ENCODE measurements around the gene ZNF654. TPM values are rescaled to one million over a fixed set of nuclear protein-coding genes. Genes with fewer than 3 reads are reported as not detected.
A peak's percentile ranks its signal among the peaks of the same experiment; 100 is the strongest.

The ZNF654 gene
- polyA plus RNA-seq, 1 donor (not counting 4 experiments of a cell fraction or from before 2014, with no cell fraction given), result 8.2 TPM

- Histone ChIP-seq H3K79me2 (ENCODE audit: control insufficient read depth, insufficient read depth, low read length) (peaks cover 63% of the 10 kb centered on the region), H3K27me3 (ENCODE audit: control insufficient read depth, extremely low read depth, insufficient read depth, low read length) (no peaks in the 10 kb centered on the region), H2AFZ (ENCODE audit: control insufficient read depth, low read length) (peak overlapping the region; percentile 85), H3K9ac (ENCODE audit: control insufficient read depth, extremely low read depth, insufficient read depth, low read length) (peak overlapping the region; percentile 92), H3K27ac (ENCODE audit: control insufficient read depth, insufficient read depth, low read length) (peak overlapping the region; percentile 80), H4K20me1 (ENCODE audit: control insufficient read depth, extremely low read depth, insufficient read depth, low read length) (peaks cover 6% of the 10 kb centered on the region), H3K36me3 (ENCODE audit: control insufficient read depth in 2 of 2, extremely low read depth in 1 of 2, insufficient read depth in 2 of 2, low read length in 2 of 2) (peaks cover 4 to 6% of the 10 kb centered on the region in 2 experiments), H3K9me3 (ENCODE audit: control insufficient read depth, low read depth, low read length) (no peaks in the 10 kb centered on the region), H3K9me1 (ENCODE audit: control insufficient read depth, extremely low read depth, insufficient read depth, low read length) (no peaks in the 10 kb centered on the region), H3K4me2 (ENCODE audit: control insufficient read depth, extremely low read depth, insufficient read depth, low read depth, low read length) (peak overlapping the region; percentile 85), H3K4me1 (ENCODE audit: control insufficient read depth, extremely low read depth, insufficient read depth, low read length) (peaks cover 25% of the 10 kb centered on the region), H3K4me3 (ENCODE audit: control insufficient read depth in 2 of 3, extremely low read depth in 1 of 3, insufficient read depth in 2 of 3, low read depth in 1 of 3, low read length in 3 of 3) (peak overlapping the region; percentile 79 to 94 (median 81))
- FAIRE-seq (peak; percentile 23), DNase-seq (ENCODE audit: low read depth, low spot score) (no peak)
- dilution Hi-C loops (cut with MboI; ENCODE audit: extremely low pct_ligation_motif_present, low sequenced_read_pairs), result no loop called here
- TF ChIP-seq EZH2 (IDR thresholded peaks at IDR 0.05; ENCODE audit: low read length), result no peak
- TF ChIP-seq CTCF (optimal IDR thresholded peaks at IDR 0.05 in 1 of 3, IDR thresholded peaks at IDR 0.05 in 1 of 3, conservative IDR thresholded peaks at IDR 0.05 in 1 of 3; ENCODE audit: extremely low read depth in 1 of 3, insufficient read depth in 2 of 3, low read length in 3 of 3), result no peak
Observed at GRCh38 chr3:88057630-88058305, 1.3 kb upstream of the ZNF654 start.

GRCh38 chr3:88058306-88058580 is 812 bp upstream of the ZNF654 start:
- Histone ChIP-seq H3K9me3 (ENCODE audit: control insufficient read depth, low read depth, low read length) (no peaks in the 10 kb centered on the region), H3K27ac (ENCODE audit: control insufficient read depth, insufficient read depth, low read length) (peak overlapping the region; percentile 80), H3K4me3 (ENCODE audit: control insufficient read depth in 2 of 3, extremely low read depth in 1 of 3, insufficient read depth in 2 of 3, low read depth in 1 of 3, low read length in 3 of 3) (peak overlapping the region; percentile 79 to 94 (median 81)), H4K20me1 (ENCODE audit: control insufficient read depth, extremely low read depth, insufficient read depth, low read length) (peaks cover 6% of the 10 kb centered on the region), H3K27me3 (ENCODE audit: control insufficient read depth, extremely low read depth, insufficient read depth, low read length) (no peaks in the 10 kb centered on the region), H3K79me2 (ENCODE audit: control insufficient read depth, insufficient read depth, low read length) (peaks cover 68% of the 10 kb centered on the region), H3K4me1 (ENCODE audit: control insufficient read depth, extremely low read depth, insufficient read depth, low read length) (peaks cover 25% of the 10 kb centered on the region), H3K9me1 (ENCODE audit: control insufficient read depth, extremely low read depth, insufficient read depth, low read length) (no peaks in the 10 kb centered on the region), H3K36me3 (ENCODE audit: control insufficient read depth in 2 of 2, extremely low read depth in 1 of 2, insufficient read depth in 2 of 2, low read length in 2 of 2) (peaks cover 4 to 6% of the 10 kb centered on the region in 2 experiments), H2AFZ (ENCODE audit: control insufficient read depth, low read length) (peak overlapping the region; percentile 85), H3K9ac (ENCODE audit: control insufficient read depth, extremely low read depth, insufficient read depth, low read length) (peak overlapping the region; percentile 92), H3K4me2 (ENCODE audit: control insufficient read depth, extremely low read depth, insufficient read depth, low read depth, low read length) (peak overlapping the region; percentile 85)
- no peak for FAIRE-seq
- dilution Hi-C loops (cut with MboI; ENCODE audit: extremely low pct_ligation_motif_present, low sequenced_read_pairs), result no loop called here
- no peak for DNase-seq (ENCODE audit: low read depth, low spot score)
- TF ChIP-seq CTCF (optimal IDR thresholded peaks at IDR 0.05 in 1 of 3, IDR thresholded peaks at IDR 0.05 in 1 of 3, conservative IDR thresholded peaks at IDR 0.05 in 1 of 3; ENCODE audit: extremely low read depth in 1 of 3, insufficient read depth in 2 of 3, low read length in 3 of 3) (no peak), EZH2 (IDR thresholded peaks at IDR 0.05; ENCODE audit: low read length) (no peak)

Measured in keratinocyte (primary cell).